PC-3 (cell line): ENCODE results near the gene ANAPC10.

ENCODE experiments used
- CTCF ChIP-seq: fragments of 300-600 bp; sonication (generic); conservative IDR thresholded peaks from 2 replicates; pipeline ENCODE4 v1.5.1; 2017; ENCODE audit warnings: antibody characterized with exemption, low read depth, mild to moderate bottlenecking, low read length
- EZH2 ChIP-seq: fragments of 300-600 bp; sonication (generic); IDR thresholded peaks from one replicate; pipeline ENCODE4 v1.6.1; 2017; ENCODE audit warnings: antibody characterized with exemption, mild to moderate bottlenecking, low read length; ENCODE audit not compliant: unreplicated experiment
- EZH2phosphoT487 ChIP-seq: fragments of 300-600 bp; sonication (generic); IDR thresholded peaks from 2 replicates; pipeline ENCODE4 v1.6.1; 2018; ENCODE audit warnings: mild to moderate bottlenecking, antibody characterized with exemption, low read length, borderline replicate concordance

GRCh38 chr4:145103496-145103895 is 5.5 kb upstream of the ANAPC10 start:
- TF ChIP-seq CTCF: no peak
- no peak for TF ChIP-seq EZH2
- TF ChIP-seq EZH2phosphoT487: no peak
